ENCODE data around the gene R3HDM4. TPM values are rescaled to one million over a fixed set of nuclear protein-coding genes. Genes with fewer than 3 reads are reported as not detected.

The R3HDM4 gene
- total RNA-seq, 1 donor from 2014 or later = 24.5 TPM

DNA sequence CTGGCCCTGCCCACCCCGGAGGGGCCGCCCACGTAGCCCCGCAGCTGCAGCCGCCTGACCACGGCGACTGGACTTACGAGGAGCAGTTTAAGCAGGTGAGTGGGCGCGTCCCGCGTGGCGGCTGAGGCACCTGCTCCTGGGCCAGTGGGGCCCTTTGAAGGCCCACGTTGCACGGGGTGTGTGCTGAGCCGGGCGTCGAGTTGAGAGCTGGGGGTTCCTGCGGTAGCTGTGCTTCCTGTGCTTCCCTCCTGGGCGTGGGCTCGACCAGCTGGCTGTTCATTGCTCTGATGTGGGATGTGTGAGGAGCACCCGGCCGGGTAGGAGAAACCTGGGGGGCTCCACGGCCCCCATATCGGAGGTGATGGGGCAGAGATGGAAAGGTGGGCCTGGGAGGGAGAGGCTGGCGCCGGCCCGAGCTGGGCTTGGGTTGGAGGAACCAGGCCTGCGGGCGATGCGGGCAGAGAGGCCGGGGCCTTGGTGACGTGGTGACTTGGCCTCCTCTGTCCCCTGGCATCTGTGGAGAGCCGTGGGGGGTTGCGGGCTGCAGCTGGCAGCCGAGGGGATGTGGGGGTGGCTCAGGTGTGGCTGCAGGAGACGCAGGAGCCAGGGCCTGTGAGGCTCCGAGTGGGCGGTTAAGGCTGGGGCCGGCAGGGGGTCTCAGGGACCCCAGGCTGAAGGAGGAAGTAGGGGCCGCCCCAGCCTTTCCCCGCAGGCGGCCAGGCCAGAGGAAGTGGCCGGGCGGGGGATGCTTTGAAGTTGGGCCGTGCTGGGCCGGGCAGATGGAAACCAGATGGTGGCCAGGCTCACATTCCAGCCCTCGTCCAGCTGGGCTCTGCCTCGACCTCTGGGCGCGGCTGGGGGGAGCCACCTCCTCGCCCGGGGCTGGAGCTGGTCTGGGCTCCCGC lies 19.9 kb upstream of the R3HDM4 start:
- intact Hi-C loops (cut with DNase I) = no loop called here
- DNase-seq (ENCODE audit: low spot score) = peak; percentile 84

- intact Hi-C loops (cut with DNase I) = no loop called here
- no peak for DNase-seq (ENCODE audit: low spot score)
Measured at GRCh38 chr19:931860-932647, 19.0 kb upstream of the R3HDM4 start.

DNA sequence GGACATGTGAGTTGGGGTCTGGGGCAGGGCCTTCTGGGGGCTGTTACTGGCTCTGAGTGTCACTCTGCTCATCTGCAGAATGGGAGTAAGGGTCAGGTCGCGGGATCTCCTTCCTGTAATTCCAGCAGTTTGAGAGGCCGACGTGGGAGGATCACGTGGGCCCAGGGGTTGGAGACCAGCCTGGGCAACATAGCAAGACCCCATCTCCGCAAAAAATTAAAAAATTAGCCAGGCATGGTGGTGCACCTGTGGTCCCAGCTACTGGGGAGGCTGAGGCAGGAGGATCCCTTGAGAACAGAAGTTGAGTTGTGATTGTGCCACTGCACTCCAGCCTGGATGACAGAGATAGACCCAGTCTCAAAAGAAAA lies 16.9 kb upstream of the R3HDM4 start:
- DNase-seq (ENCODE audit: low spot score) = no peak
- intact Hi-C loops (cut with DNase I) = loop anchor here (5.0 to 10.0 kb wide), 2 partner anchors 165 to 312 kb away; partner anchors contain the start of genes ATP5F1D and POLR2E

DNA sequence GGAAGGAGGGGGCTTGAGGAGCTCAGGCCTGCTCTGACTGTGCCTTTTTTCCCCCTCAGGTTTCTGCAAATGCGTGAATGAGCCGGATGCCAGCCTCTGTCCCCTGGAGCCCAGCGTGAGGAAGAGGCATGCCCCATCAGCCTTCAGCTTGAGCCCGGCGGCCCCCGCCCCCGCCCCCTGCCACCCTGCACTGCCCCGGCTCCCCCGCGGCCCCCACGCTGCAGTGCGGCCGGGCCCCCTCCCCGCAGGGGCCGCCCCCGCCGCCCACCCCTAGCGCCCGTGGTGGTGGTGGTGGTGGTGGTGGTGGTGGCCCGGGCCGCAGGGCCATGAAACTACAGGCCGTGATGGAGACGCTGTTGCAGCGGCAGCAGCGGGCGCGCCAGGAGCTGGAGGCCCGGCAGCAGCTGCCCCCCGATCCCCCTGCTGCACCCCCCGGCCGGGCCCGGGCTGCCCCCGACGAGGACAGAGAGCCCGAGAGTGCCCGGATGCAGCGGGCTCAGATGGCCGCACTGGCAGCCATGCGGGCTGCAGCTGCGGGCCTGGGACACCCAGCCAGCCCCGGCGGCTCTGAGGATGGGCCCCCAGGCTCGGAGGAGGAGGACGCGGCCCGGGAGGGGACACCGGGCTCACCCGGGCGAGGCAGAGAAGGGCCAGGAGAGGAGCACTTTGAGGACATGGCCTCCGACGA lies 16.3 kb upstream of the R3HDM4 start:
- intact Hi-C loops (cut with DNase I) = loop anchor here (5.0 to 10.0 kb wide), 2 partner anchors 165 to 313 kb away; partner anchors contain the start of genes ATP5F1D and POLR2E
- DNase-seq (ENCODE audit: low spot score) = no peak

DNA sequence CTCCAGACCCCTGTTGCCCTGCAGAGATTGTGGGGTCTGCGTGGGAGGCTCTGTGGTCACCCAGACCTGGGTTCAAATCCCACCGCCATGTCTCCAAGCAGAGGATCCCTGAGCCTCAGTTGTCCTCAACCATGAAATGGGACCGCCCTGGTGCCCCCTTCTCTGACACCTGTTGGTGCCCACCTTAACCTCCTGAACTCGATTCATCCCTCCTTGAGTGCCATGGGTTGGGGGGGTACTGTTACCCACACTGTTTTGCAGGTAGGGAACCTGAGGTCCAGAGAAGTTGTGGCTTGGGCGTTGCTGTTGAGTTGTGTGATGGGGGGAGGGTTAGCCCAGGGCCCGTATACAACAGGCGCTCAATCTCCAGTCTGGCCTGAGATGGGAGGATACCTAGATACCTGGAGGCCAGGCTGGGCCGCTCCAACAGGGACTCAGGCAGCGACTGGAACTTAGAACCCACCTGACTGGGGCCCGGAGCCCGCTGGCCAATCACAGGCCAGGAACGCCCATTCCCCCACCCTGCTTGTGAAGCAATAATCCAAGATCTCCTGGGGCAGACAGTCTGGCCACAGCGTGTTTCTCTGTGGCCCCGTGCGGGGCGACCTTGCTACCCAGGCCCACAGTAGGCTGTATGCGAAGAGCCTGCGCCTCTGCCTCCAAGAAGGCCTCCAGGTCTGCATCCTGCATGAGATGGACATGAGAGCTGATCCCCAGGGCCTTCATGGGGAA lies 15.6 kb upstream of the R3HDM4 start:
- no peak for DNase-seq (ENCODE audit: low spot score)
- intact Hi-C loops (cut with DNase I) = loop anchor here (5.0 to 10.0 kb wide), 2 partner anchors 166 to 314 kb away; partner anchors contain the start of genes ATP5F1D and POLR2E

DNA sequence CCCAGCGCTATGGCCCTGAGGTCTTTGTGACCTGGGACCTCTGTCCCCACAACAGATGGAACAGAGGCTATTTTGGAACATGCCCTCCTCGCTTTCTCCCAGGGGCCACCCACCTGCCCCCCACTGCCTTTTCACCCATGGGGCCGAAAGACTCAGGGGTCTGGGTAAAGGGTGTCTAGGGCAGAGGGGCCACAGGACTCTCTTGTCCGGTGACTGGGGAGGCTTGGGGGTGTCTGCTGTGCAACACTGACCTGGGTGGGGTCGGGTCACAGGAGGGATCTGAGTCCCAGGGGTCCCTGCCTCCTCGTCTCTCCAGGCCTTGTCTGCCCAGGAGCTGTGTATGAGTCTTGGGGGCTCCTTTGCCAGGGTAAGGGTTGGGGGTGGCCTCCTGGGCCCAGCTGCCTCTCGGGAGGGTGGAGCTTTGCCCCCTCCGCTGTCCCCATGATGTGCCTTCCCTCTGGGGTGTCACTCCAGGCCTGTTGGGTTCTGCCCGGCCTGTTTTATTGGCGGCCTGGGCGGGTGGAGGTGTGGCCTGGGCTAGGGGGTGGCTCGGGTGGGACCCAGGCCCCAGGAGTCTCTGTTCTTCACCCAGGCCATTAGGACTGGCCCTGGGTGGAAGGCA lies 14.9 kb upstream of the R3HDM4 start:
- no peak for DNase-seq (ENCODE audit: low spot score)
- intact Hi-C loops (cut with DNase I) = loop anchor here (5.0 to 10.0 kb wide), 2 partner anchors 167 to 314 kb away; partner anchors contain the start of genes ATP5F1D and POLR2E

DNA sequence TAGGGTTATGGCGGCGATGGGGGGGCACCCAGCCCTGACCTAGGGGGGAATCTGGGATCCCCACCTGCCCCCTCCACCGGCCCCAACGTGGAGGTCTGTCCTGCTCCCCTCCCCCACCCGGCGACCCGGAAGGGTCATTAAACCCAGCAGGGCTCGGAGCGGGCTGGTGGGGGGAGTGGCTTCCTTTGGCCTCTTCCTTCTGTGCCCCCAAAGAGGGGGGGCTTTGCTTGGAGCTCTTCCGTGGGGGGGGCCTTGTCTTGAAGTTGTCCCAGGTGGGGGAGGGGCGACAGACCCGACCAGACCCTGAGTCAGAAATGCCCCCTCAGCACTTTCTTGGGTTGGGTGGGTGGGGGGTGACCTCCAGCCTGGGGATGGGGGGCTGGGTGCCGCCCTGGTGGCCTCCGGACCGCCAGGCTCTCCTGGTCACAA lies 14.3 kb upstream of the R3HDM4 start:
- intact Hi-C loops (cut with DNase I) = loop anchor here (5.0 to 10.0 kb wide), 2 partner anchors 167 to 315 kb away; partner anchors contain the start of genes ATP5F1D and POLR2E
- DNase-seq (ENCODE audit: low spot score) = no peak

- intact Hi-C loops (cut with DNase I) = loop anchor here (5.0 to 10.0 kb wide), 2 partner anchors 168 to 316 kb away; partner anchors contain the start of genes ATP5F1D and POLR2E
- peak; percentile 90 for DNase-seq (ENCODE audit: low spot score)
Measured at GRCh38 chr19:926589-927350, 13.8 kb upstream of the R3HDM4 start.

DNA sequence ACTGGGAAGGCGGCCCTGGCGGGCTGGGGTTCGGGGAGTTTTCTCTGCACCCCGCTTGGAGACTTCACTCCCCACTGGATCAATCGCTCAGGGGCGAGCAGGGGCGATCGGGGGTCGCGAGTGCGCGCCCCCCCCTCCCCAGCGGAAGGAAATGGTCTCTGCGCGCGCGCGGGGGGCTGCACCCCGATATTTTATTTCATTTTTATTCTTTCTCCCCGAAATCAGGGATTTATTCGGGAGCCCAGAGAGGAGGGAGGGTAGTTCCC lies 13.2 kb upstream of the R3HDM4 start:
- DNase-seq (ENCODE audit: low spot score) = no peak
- intact Hi-C loops (cut with DNase I) = loop anchor here (5.0 to 10.0 kb wide), 2 partner anchors 169 to 316 kb away; partner anchors contain the start of genes ATP5F1D and POLR2E

DNA sequence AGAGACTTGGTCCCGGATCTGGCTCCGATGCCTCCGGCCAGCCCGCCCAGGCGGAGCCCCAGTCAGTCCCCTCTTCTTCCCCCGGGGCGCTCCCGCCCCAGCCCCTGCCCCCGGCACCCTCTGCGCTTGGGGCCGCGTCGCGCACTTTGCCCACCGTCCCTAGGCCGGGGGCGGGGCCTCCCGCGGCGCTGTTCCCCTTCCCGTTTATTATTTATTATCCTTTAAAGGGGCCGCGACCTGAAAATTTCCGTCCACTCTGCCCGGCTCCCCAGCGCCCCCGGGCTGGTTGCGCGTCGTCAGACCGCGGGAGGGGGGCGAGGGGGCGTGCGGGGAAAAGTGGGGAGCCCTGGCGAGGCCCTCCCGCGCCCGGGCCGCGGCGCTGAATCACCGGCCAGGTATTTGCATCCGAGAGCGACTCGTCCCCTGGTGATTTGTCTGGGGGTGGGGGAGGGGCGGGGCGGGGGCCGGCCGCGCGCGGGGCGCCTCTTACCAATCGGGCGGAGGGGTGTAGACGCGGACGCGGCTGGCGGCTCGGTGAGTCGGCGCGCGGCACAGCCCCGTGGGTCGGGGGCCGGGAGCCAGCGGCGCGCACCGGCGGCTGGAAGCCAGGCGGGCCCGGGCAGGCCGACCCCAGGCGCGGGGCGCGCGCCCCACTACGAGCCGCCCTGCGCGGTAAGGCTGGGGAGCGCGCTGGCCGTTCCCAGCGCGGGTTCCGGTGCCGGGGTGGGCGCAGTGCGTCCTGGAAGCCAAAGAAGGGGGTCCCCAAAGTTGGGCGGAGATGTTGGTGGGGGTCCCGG lies 12.7 kb upstream of the R3HDM4 start, which contains the start of gene ARID3A:
Gene ARID3A, plus strand, starts transcription at position 510 of the 797 bp plus-strand sequence. CDS start 3,494 bp downstream, outside the sequence.
- peak; percentile 90 for DNase-seq (ENCODE audit: low spot score)
- intact Hi-C loops (cut with DNase I) = loop anchor here (5.0 to 10.0 kb wide), 2 partner anchors 169 to 317 kb away; partner anchors contain the start of genes ATP5F1D and POLR2E

DNA sequence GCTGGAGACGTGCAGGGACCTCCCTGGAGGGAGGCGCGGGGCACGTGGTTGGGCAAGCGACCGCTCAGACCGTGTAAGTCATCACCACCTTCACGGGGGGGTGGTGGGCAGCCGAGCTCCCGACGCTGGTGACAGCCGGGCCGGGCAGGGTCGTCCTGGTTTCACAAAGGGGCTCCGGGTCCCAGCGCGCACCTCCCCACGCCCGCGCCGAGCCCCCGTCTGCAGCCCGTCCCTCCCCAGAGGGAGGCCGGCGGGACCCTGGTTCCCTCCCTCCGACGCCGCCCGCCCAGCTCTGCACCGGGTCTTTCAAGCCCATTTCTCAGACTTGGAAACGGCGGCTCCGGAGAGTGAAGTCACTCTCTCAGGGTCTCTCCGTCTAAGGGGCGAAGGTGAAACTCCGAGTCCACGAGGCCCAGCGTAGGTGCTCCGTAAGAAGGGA lies 12.1 kb upstream of the R3HDM4 start:
- intact Hi-C loops (cut with DNase I) = loop anchor here (5.0 to 10.0 kb wide), 2 partner anchors 170 to 317 kb away; partner anchors contain the start of genes ATP5F1D and POLR2E
- no peak for DNase-seq (ENCODE audit: low spot score)

- intact Hi-C loops (cut with DNase I) = loop anchor here (5.0 to 10.0 kb wide), 3 partner anchors 67 to 318 kb away; partner anchors contain the start of genes ATP5F1D, CFD and POLR2E
- no peak for DNase-seq (ENCODE audit: low spot score)
Measured at GRCh38 chr19:924553-925086, 11.6 kb upstream of the R3HDM4 start.

DNA sequence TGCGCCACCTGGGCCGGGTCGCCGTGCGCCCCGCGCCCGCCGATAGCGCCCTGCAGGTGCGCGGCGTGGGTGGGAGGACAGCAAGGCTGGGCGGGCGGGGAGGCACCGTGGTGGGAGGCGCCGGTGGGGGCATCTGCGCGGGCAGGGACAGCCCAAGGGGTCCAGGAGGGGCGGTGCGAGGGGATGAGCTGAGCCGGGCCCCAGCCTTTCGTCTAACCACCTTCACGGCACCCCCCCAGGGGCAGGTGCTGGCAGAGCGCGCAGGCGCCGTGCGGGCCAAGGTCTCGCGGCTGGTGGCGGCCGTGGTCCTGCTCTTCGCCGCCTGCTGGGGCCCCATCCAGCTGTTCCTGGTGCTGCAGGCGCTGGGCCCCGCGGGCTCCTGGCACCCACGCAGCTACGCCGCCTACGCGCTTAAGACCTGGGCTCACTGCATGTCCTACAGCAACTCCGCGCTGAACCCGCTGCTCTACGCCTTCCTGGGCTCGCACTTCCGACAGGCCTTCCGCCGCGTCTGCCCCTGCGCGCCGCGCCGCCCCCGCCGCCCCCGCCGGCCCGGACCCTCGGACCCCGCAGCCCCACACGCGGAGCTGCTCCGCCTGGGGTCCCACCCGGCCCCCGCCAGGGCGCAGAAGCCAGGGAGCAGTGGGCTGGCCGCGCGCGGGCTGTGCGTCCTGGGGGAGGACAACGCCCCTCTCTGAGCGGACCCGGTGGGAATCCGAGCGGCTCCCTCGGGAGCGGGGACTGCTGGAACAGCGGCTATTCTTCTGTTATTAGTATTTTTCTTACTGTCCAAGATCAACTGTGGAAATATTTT lies 7.2 kb upstream of the R3HDM4 start:
- DNase-seq (ENCODE audit: low spot score) = no peak
- intact Hi-C loops (cut with DNase I) = loop anchor here (5.0 to 10.0 kb wide), 2 partner anchors 63 to 175 kb away; partner anchors contain the start of genes CFD and POLR2E

DNA sequence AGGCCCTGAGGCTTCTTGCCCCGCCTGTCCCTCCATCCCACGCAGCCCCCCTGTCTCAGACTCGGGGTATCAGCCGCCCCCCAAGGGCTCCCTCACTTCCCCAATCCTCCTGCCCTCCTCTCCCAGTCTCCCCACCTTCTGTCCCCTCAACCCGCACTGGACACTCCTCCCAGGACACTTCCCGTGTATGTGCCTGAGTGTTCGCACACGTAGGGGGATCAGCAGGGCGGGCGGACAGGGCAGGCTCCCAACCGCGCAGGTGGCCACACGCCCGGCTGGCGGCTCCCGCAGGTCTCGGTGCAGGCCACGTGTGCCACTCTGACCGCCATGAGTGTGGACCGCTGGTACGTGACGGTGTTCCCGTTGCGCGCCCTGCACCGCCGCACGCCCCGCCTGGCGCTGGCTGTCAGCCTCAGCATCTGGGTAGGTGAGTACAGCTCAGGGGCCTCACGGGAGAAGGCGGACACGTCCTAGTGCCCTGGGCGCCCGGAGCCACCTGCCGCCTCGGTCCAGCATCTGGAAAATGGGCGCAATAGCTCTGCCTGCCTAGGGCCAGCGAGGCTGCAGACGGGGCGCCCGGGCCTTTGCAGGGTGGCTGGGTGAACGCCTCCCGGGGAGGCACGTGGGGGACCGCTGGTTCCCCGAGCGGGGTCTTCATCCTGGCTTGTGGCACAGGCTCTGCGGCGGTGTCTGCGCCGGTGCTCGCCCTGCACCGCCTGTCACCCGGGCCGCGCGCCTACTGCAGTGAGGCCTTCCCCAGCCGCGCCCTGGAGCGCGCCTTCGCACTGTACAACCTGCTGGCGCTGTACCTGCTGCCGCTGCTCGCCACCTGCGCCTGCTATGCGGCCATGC lies 6.4 kb upstream of the R3HDM4 start:
- no peak for DNase-seq (ENCODE audit: low spot score)
- intact Hi-C loops (cut with DNase I) = loop anchor here (5.0 to 10.0 kb wide), 2 partner anchors 62 to 175 kb away; partner anchors contain the start of genes CFD and POLR2E
